Measurements from ENCODE around the gene RLF. TPM values are rescaled to one million over a fixed set of nuclear protein-coding genes. Genes with fewer than 3 reads are reported as not detected.
A peak's percentile ranks its signal among the peaks of the same experiment; 100 is the strongest.

RLF gene
- total RNA-seq, 1 experiment from 2014 or later: 15.1 TPM

DNA sequence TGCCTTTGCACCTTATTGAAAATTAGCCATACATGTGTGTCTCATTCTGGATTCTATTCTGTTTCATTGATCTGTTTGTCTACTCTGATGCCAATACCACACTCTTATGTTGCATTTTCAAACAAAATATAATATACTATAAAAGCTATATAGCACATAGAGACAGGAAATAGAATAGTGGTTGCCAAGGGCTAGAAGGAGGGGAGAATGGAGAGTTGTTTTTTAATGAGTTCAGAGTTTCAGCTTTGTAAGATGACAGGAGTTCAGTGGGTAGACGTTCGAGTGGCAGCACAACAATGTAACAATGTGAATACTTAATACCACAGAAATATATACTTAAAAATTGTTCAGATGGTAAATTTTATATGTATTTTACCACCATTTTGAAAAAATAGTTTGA, 17.0 kb downstream of the RLF start:
- DNase-seq (no peak), ATAC-seq (no peak)
- CTCF ChIA-PET: no interaction called here
- Histone ChIP-seq H3K27me3 (ENCODE audit: low read length) (no peaks in the 10 kb centered on the region), H3K4me3 (ENCODE audit: low read length) (no peak overlapping the region), H3K4me2 (ENCODE audit: low read length) (no peak overlapping the region), H3F3A (ENCODE audit: low read length, unreplicated experiment) (no peaks in the 10 kb centered on the region), H3K79me2 (ENCODE audit: low read length) (peaks cover 100% of the 10 kb centered on the region), H3K4me1 (ENCODE audit: insufficient read depth, low read length) (no peaks in the 10 kb centered on the region), H3K9me3 (ENCODE audit: low read length) (no peaks in the 10 kb centered on the region), H3K36me3 (ENCODE audit: low read depth, low read length) (no peaks in the 10 kb centered on the region), H4K20me1 (ENCODE audit: low read length) (peaks cover 60% of the 10 kb centered on the region), H3K9ac (ENCODE audit: low read length) (no peak overlapping the region), H2AFZ (ENCODE audit: low read length) (no peak overlapping the region), H3K9me2 (replicated peaks; ENCODE audit: low read length) (no peaks in the 10 kb centered on the region), H3K27ac (ENCODE audit: low read length) (no peak overlapping the region)
- POLR2A ChIA-PET (ENCODE audit: unreplicated experiment): interaction anchor here (0.6 kb wide), 1 partner anchor 338 kb away, joined by 31 read pairs; no protein-coding TSS in a partner anchor
- TF ChIP-seq EZH2 (IDR thresholded peaks at IDR 0.05; ENCODE audit: low read length, unreplicated experiment) (no peak), EZH2phosphoT487 (IDR thresholded peaks at IDR 0.05; ENCODE audit: borderline replicate concordance, low read length) (no peak)
- TF ChIP-seq, protein P1, sequence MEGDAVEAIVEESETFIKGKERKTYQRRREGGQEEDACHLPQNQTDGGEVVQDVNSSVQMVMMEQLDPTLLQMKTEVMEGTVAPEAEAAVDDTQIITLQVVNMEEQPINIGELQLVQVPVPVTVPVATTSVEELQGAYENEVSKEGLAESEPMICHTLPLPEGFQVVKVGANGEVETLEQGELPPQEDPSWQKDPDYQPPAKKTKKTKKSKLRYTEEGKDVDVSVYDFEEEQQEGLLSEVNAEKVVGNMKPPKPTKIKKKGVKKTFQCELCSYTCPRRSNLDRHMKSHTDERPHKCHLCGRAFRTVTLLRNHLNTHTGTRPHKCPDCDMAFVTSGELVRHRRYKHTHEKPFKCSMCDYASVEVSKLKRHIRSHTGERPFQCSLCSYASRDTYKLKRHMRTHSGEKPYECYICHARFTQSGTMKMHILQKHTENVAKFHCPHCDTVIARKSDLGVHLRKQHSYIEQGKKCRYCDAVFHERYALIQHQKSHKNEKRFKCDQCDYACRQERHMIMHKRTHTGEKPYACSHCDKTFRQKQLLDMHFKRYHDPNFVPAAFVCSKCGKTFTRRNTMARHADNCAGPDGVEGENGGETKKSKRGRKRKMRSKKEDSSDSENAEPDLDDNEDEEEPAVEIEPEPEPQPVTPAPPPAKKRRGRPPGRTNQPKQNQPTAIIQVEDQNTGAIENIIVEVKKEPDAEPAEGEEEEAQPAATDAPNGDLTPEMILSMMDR (conservative IDR thresholded peaks at IDR 0.05; ENCODE audit: low read depth, low read length): no peak
- intact Hi-C loops (cut with micrococcal nuclease): no loop called here
- BruUV-seq (replicated peaks): no TSS peak

GRCh38 chr1:40179496-40180089, 18.4 kb downstream of the RLF start:
- TF ChIP-seq, protein P1 (conservative IDR thresholded peaks at IDR 0.05; ENCODE audit: low read depth, low read length): no peak
- TF ChIP-seq EZH2phosphoT487 (IDR thresholded peaks at IDR 0.05; ENCODE audit: borderline replicate concordance, low read length) (no peak), EZH2 (IDR thresholded peaks at IDR 0.05; ENCODE audit: low read length, unreplicated experiment) (no peak)
- intact Hi-C loops (cut with micrococcal nuclease): no loop called here
- no peak for ATAC-seq
- no peaks in the 10 kb centered on the region for H3K9me2 ChIP-seq (replicated peaks; ENCODE audit: low read length)
- no peak overlapping the region for H3K4me3 ChIP-seq (ENCODE audit: low read length)
- no peaks in the 10 kb centered on the region for H3K4me1 ChIP-seq (ENCODE audit: insufficient read depth, low read length)
- no peak overlapping the region for H3K27ac ChIP-seq (ENCODE audit: low read length)
- H3F3A ChIP-seq (ENCODE audit: low read length, unreplicated experiment): no peaks in the 10 kb centered on the region
- no peaks in the 10 kb centered on the region for H3K27me3 ChIP-seq (ENCODE audit: low read length)
- no peaks in the 10 kb centered on the region for H3K36me3 ChIP-seq (ENCODE audit: low read depth, low read length)
- no peak overlapping the region for H3K4me2 ChIP-seq (ENCODE audit: low read length)
- ChIA-PET CTCF (no interaction called here), POLR2A (ENCODE audit: unreplicated experiment) (no interaction called here)
- peaks cover 63% of the 10 kb centered on the region for H4K20me1 ChIP-seq (ENCODE audit: low read length)
- DNase-seq: no peak
- BruUV-seq (replicated peaks): no TSS peak
- no peak overlapping the region for H3K9ac ChIP-seq (ENCODE audit: low read length)
- H3K9me3 ChIP-seq (ENCODE audit: low read length): no peaks in the 10 kb centered on the region
- H3K79me2 ChIP-seq (ENCODE audit: low read length): peaks cover 100% of the 10 kb centered on the region
- no peak overlapping the region for H2AFZ ChIP-seq (ENCODE audit: low read length)

DNA sequence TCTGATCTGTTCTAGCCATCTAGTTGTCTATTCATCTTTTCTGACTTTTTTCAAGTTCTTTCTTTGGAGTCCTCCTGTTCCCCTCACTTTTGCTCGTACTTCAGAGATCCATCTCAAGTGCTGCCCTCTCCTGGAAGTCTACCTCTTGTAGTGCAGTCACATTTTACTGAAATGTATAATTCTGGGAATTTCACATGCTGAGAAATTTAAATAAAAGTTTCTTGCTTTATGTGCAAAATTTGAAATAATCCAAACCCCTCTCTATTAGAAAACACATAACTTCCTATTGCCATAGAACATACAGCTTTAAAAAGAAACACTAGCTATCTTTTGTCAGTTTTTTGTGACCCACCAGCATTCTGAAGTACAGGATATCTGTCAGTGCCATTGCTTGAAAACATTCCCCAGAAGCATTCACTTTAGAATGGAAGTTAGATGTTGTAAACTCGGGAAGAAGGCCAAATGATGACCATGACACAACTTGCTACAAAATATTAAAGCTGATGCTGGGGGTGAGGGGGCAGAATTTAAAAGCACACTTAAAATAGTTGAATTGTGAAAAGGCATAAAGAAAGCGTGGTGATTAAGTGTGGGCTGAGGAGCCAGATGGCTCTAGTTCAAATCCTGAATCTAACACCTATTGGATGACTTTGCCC, 22.0 kb downstream of the RLF start:
- intact Hi-C loops (cut with micrococcal nuclease): no loop called here
- POLR2A ChIA-PET (ENCODE audit: unreplicated experiment): no interaction called here
- peak; percentile 57; the same call in 1 of the 2 replicates for ATAC-seq

More for the DNA sequence above, 22.0 kb downstream of the RLF start:
- Histone ChIP-seq H3K9me2 (replicated peaks; ENCODE audit: low read length) (no peaks in the 10 kb centered on the region), H3K9ac (ENCODE audit: low read length) (no peak overlapping the region), H3K79me2 (ENCODE audit: low read length) (peaks cover 97% of the 10 kb centered on the region), H3K9me3 (ENCODE audit: low read length) (no peaks in the 10 kb centered on the region), H4K20me1 (ENCODE audit: low read length) (peaks cover 64% of the 10 kb centered on the region), H3K27ac (ENCODE audit: low read length) (no peak overlapping the region), H3F3A (ENCODE audit: low read length, unreplicated experiment) (no peaks in the 10 kb centered on the region), H3K4me2 (ENCODE audit: low read length) (no peak overlapping the region), H3K4me3 (ENCODE audit: low read length) (no peak overlapping the region), H2AFZ (ENCODE audit: low read length) (no peak overlapping the region), H3K36me3 (ENCODE audit: low read depth, low read length) (no peaks in the 10 kb centered on the region), H3K27me3 (ENCODE audit: low read length) (no peaks in the 10 kb centered on the region), H3K4me1 (ENCODE audit: insufficient read depth, low read length) (no peaks in the 10 kb centered on the region)
- CTCF ChIA-PET: interaction anchor here (0.7 kb wide), 1 partner anchor 98 kb away, joined by 3 read pairs; no protein-coding TSS in a partner anchor
- peak; percentile 59 for DNase-seq
- no TSS peak for BruUV-seq (replicated peaks)
- TF ChIP-seq, protein P1 (conservative IDR thresholded peaks at IDR 0.05; ENCODE audit: low read depth, low read length): peak; percentile 77
- TF ChIP-seq EZH2phosphoT487 (IDR thresholded peaks at IDR 0.05; ENCODE audit: borderline replicate concordance, low read length): no peak

Measured in PC-3 (cell line).